Uterus (tissue), 4 donors: Measurements from ENCODE around the gene VARS2. TPM values are rescaled to one million over a fixed set of nuclear protein-coding genes. Genes with fewer than 3 reads are reported as not detected.

Experiments used
- DNase-seq, 2 donors: peaks; one replicate each; pipeline ENCODE4 v3.0.0-alpha.2; 2019 to 2020
- H3K27ac ChIP-seq, 2 donors: fragments of 200-600 bp; sonication (generic); 1 replicate in 1 of 2; 2 replicates in 1 of 2; pipeline ENCODE4 v1.5.1; 2016 to 2018
- H3K27me3 ChIP-seq, 2 donors: fragments of 200-600 bp; sonication (generic); one replicate each; pipeline ENCODE4 v1.5.1; 2018 to 2019; ENCODE audit warnings: control low read depth in 1 of 2
- H3K36me3 ChIP-seq, 2 donors: fragments of 200-600 bp; sonication (generic); one replicate each; pipeline ENCODE4 v1.5.1; 2019; ENCODE audit warnings: control low read depth in 1 of 2
- H3K4me1 ChIP-seq, 2 donors: fragments of 200-600 bp; sonication (generic); one replicate each; pipeline ENCODE4 v1.5.1; 2018 to 2019; ENCODE audit warnings: control low read depth in 1 of 2
- H3K4me3 ChIP-seq, 2 donors: fragments of 200-600 bp; sonication (generic); 1 replicate in 1 of 2; 2 replicates in 1 of 2; pipeline ENCODE4 v1.5.1; 2018 to 2019; ENCODE audit warnings: mild to moderate bottlenecking in 1 of 2
- H3K9me3 ChIP-seq, 2 donors: fragments of 200-600 bp; sonication (generic); one replicate each; pipeline ENCODE4 v1.5.1; 2019; ENCODE audit warnings: control low read depth in 1 of 2
- CTCF ChIP-seq, 4 experiments: fragments of 200-600 bp in 2 of 4; fragments of 450-650 bp in 2 of 4; sonication (generic) in 2 of 4; IDR thresholded peaks; one replicate each; pipeline ENCODE4 v1.5.1; 2016 to 2019; ENCODE audit warnings: antibody characterized with exemption in 4 of 4, mild to moderate bottlenecking in 2 of 4, moderate library complexity in 1 of 4
- POLR2A ChIP-seq, 2 donors: fragments of 450-650 bp; IDR thresholded peaks; one replicate each; pipeline ENCODE4 v1.6.1; 2016; ENCODE audit warnings: antibody characterized with exemption in 2 of 2, mild to moderate bottlenecking in 1 of 2, moderate library complexity in 1 of 2
- intact Hi-C: fragments of 100-400 bp; cut with DNase I; formaldehyde crosslinking; loops from one replicate; pipeline ENCODE4 v1.15.1; 2023; ENCODE audit warnings: low total_unique reads
- total RNA-seq, 4 donors: library from RNA; depleted of rRNA in 3 of 4; stranded (reverse); fragments of >200 nt in 3 of 4; gene quantifications; one replicate each; pipeline versions ENCODE4 v1.1.0 to v1.2.4, GENCODE V29; 2014 to 2023
- donor health status: DM: yes; HTN: yes; CAD: no.

The VARS2 gene
- total RNA-seq, 4 donors from 2014 or later = 12.6 to 34.2 (median 22.4) TPM

GRCh38 chr6:30879684-30880427 is 34.2 kb upstream of the VARS2 start:
- H3K27ac ChIP-seq = no peak overlapping the region

GRCh38 chr6:30880698-30881252 is 33.3 kb upstream of the VARS2 start:
- intact Hi-C loops = loop anchor here (10.0 kb wide), 1 partner anchor 206 kb away; the partner anchor contains the start of gene DHX16
- H3K27me3 ChIP-seq = no peaks in the 10 kb centered on the region
- TF ChIP-seq POLR2A (IDR thresholded peaks at IDR 0.05) (no peak), CTCF (IDR thresholded peaks at IDR 0.05) (no peak)
- H3K4me3 ChIP-seq = no peak overlapping the region
- H3K9me3 ChIP-seq = no peaks in the 10 kb centered on the region
- peaks cover 0 to 22% of the 10 kb centered on the region in 2 donors for H3K4me1 ChIP-seq
- DNase-seq = no peak
- H3K36me3 ChIP-seq = no peaks in the 10 kb centered on the region
- peak overlapping the region in 1 of 2 donors; percentile 98 for H3K27ac ChIP-seq

More at GRCh38 chr6:30879684-30880427, 34.2 kb upstream of the VARS2 start:
- Histone ChIP-seq H3K36me3 (no peaks in the 10 kb centered on the region), H3K27me3 (no peaks in the 10 kb centered on the region), H3K4me3 (no peak overlapping the region), H3K9me3 (no peaks in the 10 kb centered on the region), H3K4me1 (peaks cover 0 to 14% of the 10 kb centered on the region in 2 donors)
- DNase-seq = no peak
- intact Hi-C loops = loop anchor here (5.0 to 10.0 kb wide), 3 partner anchors 53 to 205 kb away; partner anchors contain the start of genes DHX16, FLOT1 and IER3
- no peak for TF ChIP-seq CTCF (IDR thresholded peaks at IDR 0.05)
- no peak for TF ChIP-seq POLR2A (IDR thresholded peaks at IDR 0.05)

- no peak overlapping the region for H3K4me3 ChIP-seq
- intact Hi-C loops = loop anchor here (10.0 kb wide), 1 partner anchor 207 kb away; the partner anchor contains the start of gene DHX16
- TF ChIP-seq POLR2A (IDR thresholded peaks at IDR 0.05) (no peak), CTCF (IDR thresholded peaks at IDR 0.05) (no peak)
- H3K27me3 ChIP-seq = no peaks in the 10 kb centered on the region
- H3K9me3 ChIP-seq = no peaks in the 10 kb centered on the region
- no peak for DNase-seq
- H3K27ac ChIP-seq = peak overlapping the region; percentile 88 to 98
- no peaks in the 10 kb centered on the region for H3K36me3 ChIP-seq
- peaks cover 0 to 22% of the 10 kb centered on the region in 2 donors for H3K4me1 ChIP-seq
Observed at GRCh38 chr6:30881392-30882203, 32.4 kb upstream of the VARS2 start.

- Histone ChIP-seq H3K4me3 (no peak overlapping the region), H3K27ac (peak overlapping the region; percentile 88 to 98)
- intact Hi-C loops = loop anchor here (10.0 kb wide), 1 partner anchor 207 kb away; the partner anchor contains the start of gene DHX16
Observed at GRCh38 chr6:30882204-30882758, 31.8 kb upstream of the VARS2 start.

More at GRCh38 chr6:30882204-30882758, 31.8 kb upstream of the VARS2 start:
- DNase-seq = peak in 1 of 2 donors; percentile 46
- Histone ChIP-seq H3K4me1 (peaks cover 0 to 22% of the 10 kb centered on the region in 2 donors), H3K27me3 (no peaks in the 10 kb centered on the region), H3K36me3 (no peaks in the 10 kb centered on the region), H3K9me3 (no peaks in the 10 kb centered on the region)
- TF ChIP-seq CTCF (IDR thresholded peaks at IDR 0.05) (no peak), POLR2A (IDR thresholded peaks at IDR 0.05) (no peak)
